ENCODE measurements around the gene FAM114A2. TPM values are rescaled to one million over a fixed set of nuclear protein-coding genes. Genes with fewer than 3 reads are reported as not detected.

Gene FAM114A2
- polyA plus RNA-seq, 1 donor (not counting 4 experiments of a cell fraction or from before 2014, with no cell fraction given): 16.3 TPM

GRCh38 chr5:153987301-153987700 is 51.4 kb downstream of the FAM114A2 start:
- H3K79me2 ChIP-seq (ENCODE audit: control insufficient read depth, insufficient read depth, low read length): no peaks in the 10 kb centered on the region
- no peaks in the 10 kb centered on the region for H3K9me3 ChIP-seq (ENCODE audit: control insufficient read depth, low read depth, low read length)
- no peaks in the 10 kb centered on the region for H3K9me1 ChIP-seq (ENCODE audit: control insufficient read depth, extremely low read depth, insufficient read depth, low read length)
- no peaks in the 10 kb centered on the region for H3K27me3 ChIP-seq (ENCODE audit: control insufficient read depth, extremely low read depth, insufficient read depth, low read length)
- no peaks in the 10 kb centered on the region for H3K36me3 ChIP-seq (ENCODE audit: control insufficient read depth in 2 of 2, extremely low read depth in 1 of 2, insufficient read depth in 2 of 2, low read length in 2 of 2)
- DNase-seq (ENCODE audit: low read depth, low spot score) (no peak), FAIRE-seq (no peak)
- H3K4me1 ChIP-seq (ENCODE audit: control insufficient read depth, extremely low read depth, insufficient read depth, low read length): peaks cover 10% of the 10 kb centered on the region
- no peaks in the 10 kb centered on the region for H4K20me1 ChIP-seq (ENCODE audit: control insufficient read depth, extremely low read depth, insufficient read depth, low read length)
- no peak overlapping the region for H3K4me2 ChIP-seq (ENCODE audit: control insufficient read depth, extremely low read depth, insufficient read depth, low read depth, low read length)
- no peak for TF ChIP-seq CTCF (optimal IDR thresholded peaks at IDR 0.05 in 1 of 3, IDR thresholded peaks at IDR 0.05 in 1 of 3, conservative IDR thresholded peaks at IDR 0.05 in 1 of 3; ENCODE audit: extremely low read depth in 1 of 3, insufficient read depth in 2 of 3, low read length in 3 of 3)
- no peak overlapping the region for H2AFZ ChIP-seq (ENCODE audit: control insufficient read depth, low read length)
- dilution Hi-C loops (cut with MboI; ENCODE audit: extremely low pct_ligation_motif_present, low sequenced_read_pairs): no loop called here
- H3K27ac ChIP-seq (ENCODE audit: control insufficient read depth, insufficient read depth, low read length): no peak overlapping the region
- no peak overlapping the region for H3K4me3 ChIP-seq (ENCODE audit: control insufficient read depth in 2 of 3, extremely low read depth in 1 of 3, insufficient read depth in 2 of 3, low read depth in 1 of 3, low read length in 3 of 3)
- H3K9ac ChIP-seq (ENCODE audit: control insufficient read depth, extremely low read depth, insufficient read depth, low read length): no peak overlapping the region

GRCh38 chr5:153985498-153985897 is 53.2 kb downstream of the FAM114A2 start:
- Histone ChIP-seq H3K4me3 (ENCODE audit: control insufficient read depth in 2 of 3, extremely low read depth in 1 of 3, insufficient read depth in 2 of 3, low read depth in 1 of 3, low read length in 3 of 3) (no peak overlapping the region), H3K9me3 (ENCODE audit: control insufficient read depth, low read depth, low read length) (no peaks in the 10 kb centered on the region), H3K27ac (ENCODE audit: control insufficient read depth, insufficient read depth, low read length) (no peak overlapping the region), H3K9ac (ENCODE audit: control insufficient read depth, extremely low read depth, insufficient read depth, low read length) (no peak overlapping the region), H3K9me1 (ENCODE audit: control insufficient read depth, extremely low read depth, insufficient read depth, low read length) (no peaks in the 10 kb centered on the region), H2AFZ (ENCODE audit: control insufficient read depth, low read length) (no peak overlapping the region), H3K79me2 (ENCODE audit: control insufficient read depth, insufficient read depth, low read length) (no peaks in the 10 kb centered on the region), H3K4me2 (ENCODE audit: control insufficient read depth, extremely low read depth, insufficient read depth, low read depth, low read length) (no peak overlapping the region), H3K27me3 (ENCODE audit: control insufficient read depth, extremely low read depth, insufficient read depth, low read length) (no peaks in the 10 kb centered on the region), H3K4me1 (ENCODE audit: control insufficient read depth, extremely low read depth, insufficient read depth, low read length) (peaks cover 10% of the 10 kb centered on the region), H4K20me1 (ENCODE audit: control insufficient read depth, extremely low read depth, insufficient read depth, low read length) (no peaks in the 10 kb centered on the region), H3K36me3 (ENCODE audit: control insufficient read depth in 2 of 2, extremely low read depth in 1 of 2, insufficient read depth in 2 of 2, low read length in 2 of 2) (no peaks in the 10 kb centered on the region)
- TF ChIP-seq EZH2 (IDR thresholded peaks at IDR 0.05; ENCODE audit: low read length) (no peak), CTCF (optimal IDR thresholded peaks at IDR 0.05 in 1 of 3, IDR thresholded peaks at IDR 0.05 in 1 of 3, conservative IDR thresholded peaks at IDR 0.05 in 1 of 3; ENCODE audit: extremely low read depth in 1 of 3, insufficient read depth in 2 of 3, low read length in 3 of 3) (no peak)
- dilution Hi-C loops (cut with MboI; ENCODE audit: extremely low pct_ligation_motif_present, low sequenced_read_pairs): no loop called here
- DNase-seq (ENCODE audit: low read depth, low spot score) (no peak), FAIRE-seq (no peak)

Data from keratinocyte (primary cell).